NOMO-1 (cell line): ENCODE data around the gene CFAP157.
"Not testable (repeated sequence)": the region's sequence is repeated elsewhere in the genome, so short reads cannot be mapped to it uniquely, and the experiment has no call there.

Experiments used
- DNase-seq, 2 experiments: peaks; one replicate each; lab custom pipeline; 2025; ENCODE audit not compliant: unreplicated experiment in 2 of 2; lab: John Stamatoyannopoulos, UW

The CFAP157 gene

DNA sequence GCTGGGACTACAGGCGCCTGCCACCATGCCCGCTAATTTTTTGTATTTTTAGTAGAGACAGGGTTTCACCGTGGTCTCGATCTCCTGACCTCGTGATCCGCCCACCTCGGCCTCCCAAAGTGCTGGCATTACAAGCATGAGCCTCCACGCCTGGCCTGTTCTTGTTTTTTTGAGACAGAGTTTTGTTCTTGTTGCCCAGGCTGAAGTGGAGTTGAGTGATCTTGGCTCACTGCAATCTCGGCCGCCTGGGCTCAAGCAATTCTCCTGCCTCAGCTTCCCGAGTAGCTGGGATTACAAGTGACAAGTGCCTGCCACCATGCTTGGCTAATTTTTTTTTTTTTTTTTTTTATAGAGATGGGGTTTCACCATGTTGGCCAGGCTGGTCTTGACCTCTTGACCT is 50.0 kb downstream of the CFAP157 start:
- not testable (repeated sequence) for DNase-seq

GRCh38 chr9:127758843-127759242 is 52.1 kb downstream of the CFAP157 start:
- no peak for DNase-seq

DNA sequence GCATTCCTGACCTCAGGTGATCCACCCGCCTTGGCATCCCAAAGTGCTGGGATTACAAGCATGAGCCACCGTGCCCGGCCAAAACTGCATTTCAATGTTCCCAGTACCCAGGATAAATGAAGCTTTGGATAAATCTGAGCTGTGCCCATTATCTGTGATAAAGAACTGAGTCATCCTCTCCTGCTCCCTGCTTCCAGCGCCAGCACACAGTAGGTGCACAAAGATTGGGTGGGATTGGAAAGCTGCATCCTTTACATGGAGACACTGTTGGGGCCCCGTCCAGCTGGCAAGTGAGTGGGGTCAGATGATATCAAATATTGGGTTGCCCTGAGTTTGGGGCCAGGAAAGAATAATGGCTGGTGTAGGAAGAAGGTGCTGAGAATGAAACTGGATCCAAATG is 54.3 kb downstream of the CFAP157 start:
- no peak for DNase-seq

DNA sequence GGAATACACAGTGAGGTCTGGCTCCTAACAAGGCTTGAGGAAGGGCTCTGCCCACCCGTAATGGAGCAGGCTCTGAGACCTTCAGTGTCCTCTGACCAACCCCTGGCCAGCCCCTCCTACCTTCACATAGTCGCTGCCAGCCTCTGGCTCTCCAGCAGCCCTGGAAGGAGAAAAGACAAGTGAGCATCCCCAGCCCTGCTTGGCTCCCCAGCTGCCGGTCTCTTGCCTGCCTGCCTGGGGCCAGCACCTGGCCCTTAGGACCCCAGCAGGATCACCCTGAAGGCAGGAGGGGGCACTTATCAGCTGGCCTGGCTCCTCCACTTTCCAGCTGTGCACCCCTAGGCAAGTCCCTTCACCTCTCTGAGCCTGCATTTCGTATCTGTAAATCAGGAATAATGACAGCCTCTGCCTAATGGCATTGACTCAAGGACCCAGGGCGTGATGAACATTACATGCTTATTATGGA is 54.7 kb downstream of the CFAP157 start:
- DNase-seq: no peak

DNA sequence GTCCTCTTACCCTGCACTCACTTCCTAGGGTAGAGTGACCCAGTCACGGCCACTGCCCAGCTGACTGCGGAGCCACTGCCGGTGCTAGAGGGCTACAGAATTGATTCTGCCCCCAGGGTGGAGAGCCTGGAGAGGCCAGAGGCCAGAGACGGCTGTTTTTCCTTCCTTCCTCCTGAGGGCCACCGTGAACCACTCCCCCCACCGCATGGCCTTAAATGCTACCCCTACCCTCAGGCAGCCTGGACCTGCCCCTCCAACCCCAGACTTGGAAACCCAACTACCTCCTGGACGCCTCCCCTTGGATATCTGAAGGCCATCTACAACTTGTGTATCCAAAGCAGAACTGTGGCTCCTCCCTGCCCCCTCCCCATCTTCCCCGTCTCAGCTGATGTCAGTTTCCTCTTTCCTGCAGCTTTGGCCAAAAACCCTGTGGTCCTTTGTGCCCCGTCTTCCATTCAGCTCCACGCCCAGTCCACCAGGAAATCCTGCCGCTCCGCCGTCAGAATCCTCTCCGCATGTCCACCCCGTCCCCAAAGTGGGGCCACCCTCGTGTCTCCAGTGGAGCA is 55.4 kb downstream of the CFAP157 start:
- DNase-seq: no peak

DNA sequence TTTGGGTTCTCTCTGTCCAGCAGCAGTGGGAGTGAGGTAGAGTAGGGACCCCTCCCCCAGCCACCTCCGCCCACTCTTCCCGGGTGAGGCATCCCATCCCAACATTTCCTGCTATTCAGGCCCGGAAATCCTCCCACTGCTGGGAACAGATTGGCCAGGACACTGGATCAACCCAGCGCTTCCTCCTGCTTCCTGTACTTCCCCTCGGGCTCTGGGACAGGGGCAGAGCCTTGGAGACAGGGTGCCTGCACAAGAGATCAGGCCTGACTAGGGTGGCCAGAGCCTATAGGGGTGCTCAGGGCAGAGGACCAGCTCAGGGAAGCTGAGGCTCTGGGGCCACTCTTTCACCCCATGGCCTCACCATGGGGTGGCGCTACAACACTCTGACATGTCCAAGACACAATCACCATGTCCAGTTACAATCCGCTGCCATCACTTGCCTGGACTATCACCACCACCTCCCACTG is 57.2 kb downstream of the CFAP157 start:
- no peak for DNase-seq

- DNase-seq: no peak
Observed at GRCh38 chr9:127765418-127765817, 58.6 kb downstream of the CFAP157 start.
